Vagina (tissue), 2 donors: ENCODE data around the gene CRADD.

Source experiments
- CTCF ChIP-seq, 3 experiments: fragments of 450-650 bp in 2 of 3; fragments of 200-600 bp in 1 of 3; sonication (generic) in 1 of 3; IDR thresholded peaks; one replicate each; pipeline ENCODE4 v1.5.1; 2017 to 2019; ENCODE audit warnings: antibody characterized with exemption in 3 of 3, mild to moderate bottlenecking in 2 of 3, moderate library complexity in 2 of 3
- POLR2A ChIP-seq, 2 donors: fragments of 450-650 bp; IDR thresholded peaks; one replicate each; pipeline ENCODE4 v1.6.1; 2017; ENCODE audit warnings: antibody characterized with exemption in 2 of 2, mild to moderate bottlenecking in 2 of 2, moderate library complexity in 2 of 2
- POLR2AphosphoS5 ChIP-seq, 2 donors: sonication (generic); formaldehyde crosslinking; IDR thresholded peaks; one replicate each; pipeline ENCODE4 v1.9.0; 2017; ENCODE audit warnings: antibody characterized with exemption in 2 of 2, mild to moderate bottlenecking in 2 of 2, low read depth in 1 of 2; ENCODE audit not compliant: insufficient read depth in 1 of 2

GRCh38 chr12:93868771-93869170 is 191.6 kb downstream of the CRADD start:
- TF ChIP-seq CTCF (IDR thresholded peaks at IDR 0.05) (no peak), POLR2AphosphoS5 (IDR thresholded peaks at IDR 0.05; ENCODE audit: insufficient read depth in 1 of 2, low read depth in 1 of 2) (no peak), POLR2A (IDR thresholded peaks at IDR 0.05) (no peak)
